GM19238 (cell line): ENCODE measurements around the gene SLC6A19.
"Not testable (repeated sequence)": the region's sequence is repeated elsewhere in the genome, so short reads cannot be mapped to it uniquely, and the experiment has no call there.

ENCODE experiments used
- DNase-seq: peaks from one replicate; pipeline ENCODE4 v3.0.0; 2011; ENCODE audit warnings: low spot score; ENCODE audit not compliant: insufficient read length

SLC6A19 gene

GRCh38 chr5:1261643-1262042, 60.2 kb downstream of the SLC6A19 start:
- DNase-seq = no peak

- DNase-seq = no peak
These were observed 61.0 kb downstream of the SLC6A19 start for GRCh38 chr5:1262381-1262780.

- no peak for DNase-seq
These were observed 62.8 kb downstream of the SLC6A19 start for GRCh38 chr5:1264211-1264610.

GRCh38 chr5:1265026-1265425, 63.6 kb downstream of the SLC6A19 start:
- DNase-seq = no peak

GRCh38 chr5:1265461-1266455, 64.4 kb downstream of the SLC6A19 start:
- no peak for DNase-seq

GRCh38 chr5:1266791-1267190, 65.4 kb downstream of the SLC6A19 start:
- DNase-seq = no peak

- not testable (repeated sequence) for DNase-seq
These were observed 66.1 kb downstream of the SLC6A19 start for GRCh38 chr5:1267464-1267863.

- DNase-seq = no peak
These were observed 66.7 kb downstream of the SLC6A19 start for GRCh38 chr5:1268056-1268455.

- DNase-seq = no peak
These were observed 67.3 kb downstream of the SLC6A19 start for GRCh38 chr5:1268666-1269065.

- DNase-seq = no peak
These were observed 69.0 kb downstream of the SLC6A19 start for GRCh38 chr5:1270426-1270825.

- no peak for DNase-seq
These were observed 69.8 kb downstream of the SLC6A19 start for GRCh38 chr5:1270933-1271914.

GRCh38 chr5:1272201-1272600, 70.8 kb downstream of the SLC6A19 start:
- DNase-seq = no peak

- no peak for DNase-seq
These were observed 72.3 kb downstream of the SLC6A19 start for GRCh38 chr5:1273745-1274144.

- no peak for DNase-seq
These were observed 73.1 kb downstream of the SLC6A19 start for GRCh38 chr5:1274471-1274870.
